AG09319 (cell line): Measurements from ENCODE around the gene CHRNE.

ENCODE experiments used
- DNase-seq: peaks from one replicate; pipeline ENCODE4 v3.0.0-alpha.2; 2010; ENCODE audit warnings: low read depth; ENCODE audit errors: extremely low read depth
- TF ChIP-seq, protein P1 (sequence below): IDR thresholded peaks from 2 replicates; pipeline ENCODE4 v1.5.1; 2011; ENCODE audit warnings: low read depth, mild to moderate bottlenecking, inconsistent platforms, low read length, moderate library complexity

Gene CHRNE

DNA sequence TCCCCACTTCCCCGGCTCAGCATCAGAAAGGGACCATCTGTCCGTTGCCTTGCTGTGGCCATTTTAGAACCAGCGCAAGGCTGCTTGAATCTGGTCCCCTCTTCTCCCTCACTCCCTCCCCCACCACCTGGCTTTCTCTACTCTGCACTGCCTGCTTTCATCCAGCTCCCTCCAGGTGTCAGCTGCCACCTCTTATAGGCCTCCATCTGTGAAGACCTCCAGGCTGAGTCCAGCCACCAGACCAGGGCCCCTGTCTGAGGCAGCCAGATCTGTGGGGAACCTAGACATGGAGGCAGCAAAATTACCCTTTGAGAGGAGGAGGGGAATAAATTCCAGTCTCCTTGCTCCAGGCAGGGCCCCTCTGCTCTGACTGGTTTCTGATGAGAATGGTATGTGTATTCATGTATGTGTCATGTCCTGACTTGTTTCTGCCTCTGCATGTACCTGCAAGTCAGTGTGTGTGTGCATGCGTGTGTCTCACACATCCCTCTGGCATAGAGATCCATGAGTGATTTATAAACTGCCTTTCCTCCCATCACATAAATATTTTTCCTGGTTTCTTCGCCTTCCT lies 48.7 kb downstream of the CHRNE start:
- DNase-seq, result no peak
- TF ChIP-seq, protein P1, sequence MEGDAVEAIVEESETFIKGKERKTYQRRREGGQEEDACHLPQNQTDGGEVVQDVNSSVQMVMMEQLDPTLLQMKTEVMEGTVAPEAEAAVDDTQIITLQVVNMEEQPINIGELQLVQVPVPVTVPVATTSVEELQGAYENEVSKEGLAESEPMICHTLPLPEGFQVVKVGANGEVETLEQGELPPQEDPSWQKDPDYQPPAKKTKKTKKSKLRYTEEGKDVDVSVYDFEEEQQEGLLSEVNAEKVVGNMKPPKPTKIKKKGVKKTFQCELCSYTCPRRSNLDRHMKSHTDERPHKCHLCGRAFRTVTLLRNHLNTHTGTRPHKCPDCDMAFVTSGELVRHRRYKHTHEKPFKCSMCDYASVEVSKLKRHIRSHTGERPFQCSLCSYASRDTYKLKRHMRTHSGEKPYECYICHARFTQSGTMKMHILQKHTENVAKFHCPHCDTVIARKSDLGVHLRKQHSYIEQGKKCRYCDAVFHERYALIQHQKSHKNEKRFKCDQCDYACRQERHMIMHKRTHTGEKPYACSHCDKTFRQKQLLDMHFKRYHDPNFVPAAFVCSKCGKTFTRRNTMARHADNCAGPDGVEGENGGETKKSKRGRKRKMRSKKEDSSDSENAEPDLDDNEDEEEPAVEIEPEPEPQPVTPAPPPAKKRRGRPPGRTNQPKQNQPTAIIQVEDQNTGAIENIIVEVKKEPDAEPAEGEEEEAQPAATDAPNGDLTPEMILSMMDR, result no peak

DNA sequence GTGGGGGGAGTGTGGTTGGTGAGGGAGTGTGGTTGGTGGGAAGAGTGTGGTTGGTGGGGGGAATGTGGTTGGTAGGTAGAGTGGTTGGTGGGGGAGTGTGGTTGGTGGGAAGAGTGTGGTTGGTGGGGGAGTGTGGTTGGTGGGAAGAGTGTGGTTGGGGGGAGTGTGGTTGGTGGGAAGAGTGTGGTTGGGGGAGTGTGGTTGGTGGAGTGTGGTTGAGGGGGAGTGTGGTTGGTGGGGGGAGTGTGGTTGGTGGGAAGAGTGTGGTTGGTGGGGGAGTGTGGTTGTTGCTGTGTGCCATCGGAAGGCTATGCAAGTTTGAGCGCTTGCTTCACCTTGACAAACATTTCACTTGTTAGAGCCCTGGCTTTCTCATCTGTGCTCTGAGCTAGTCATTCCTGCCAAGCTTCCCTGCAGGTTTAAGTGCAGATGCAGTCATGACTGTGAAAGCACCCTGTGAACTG lies 49.7 kb downstream of the CHRNE start:
- DNase-seq, result no peak
- TF ChIP-seq, protein P1, result no peak

DNA sequence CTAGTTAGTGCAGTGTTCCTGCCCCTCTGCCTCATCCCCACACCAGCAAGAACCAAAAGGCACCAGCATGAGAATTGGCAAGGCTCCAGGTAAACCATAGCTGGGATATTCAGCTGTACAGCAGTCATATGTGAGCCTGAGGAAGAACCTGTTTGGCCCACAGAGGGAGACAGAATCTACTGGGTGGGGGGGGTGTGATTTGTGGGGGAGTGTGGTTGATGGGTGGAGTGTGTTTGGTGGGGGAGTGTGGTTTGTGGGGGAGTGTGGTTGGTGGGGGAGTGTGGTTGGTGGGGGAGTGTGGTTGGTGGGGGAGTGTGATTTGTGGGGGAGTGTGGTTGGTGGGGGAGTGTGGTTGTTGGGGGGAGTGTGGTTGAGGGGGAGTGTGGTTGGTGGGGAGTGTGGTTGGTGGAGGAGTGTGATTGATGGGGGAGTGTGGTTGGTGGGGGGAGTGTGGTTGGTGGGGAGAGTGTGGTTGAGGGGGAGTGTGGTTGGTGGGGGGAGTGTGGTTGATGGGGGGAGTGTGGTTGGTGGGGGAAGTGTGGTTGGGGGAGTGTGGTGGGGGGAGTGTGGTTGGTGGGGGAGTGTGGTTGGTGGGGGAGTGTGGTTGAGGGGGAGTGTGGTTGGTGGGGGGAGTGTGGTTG lies 50.2 kb downstream of the CHRNE start:
- DNase-seq, result no peak
- TF ChIP-seq, protein P1, result no peak

DNA sequence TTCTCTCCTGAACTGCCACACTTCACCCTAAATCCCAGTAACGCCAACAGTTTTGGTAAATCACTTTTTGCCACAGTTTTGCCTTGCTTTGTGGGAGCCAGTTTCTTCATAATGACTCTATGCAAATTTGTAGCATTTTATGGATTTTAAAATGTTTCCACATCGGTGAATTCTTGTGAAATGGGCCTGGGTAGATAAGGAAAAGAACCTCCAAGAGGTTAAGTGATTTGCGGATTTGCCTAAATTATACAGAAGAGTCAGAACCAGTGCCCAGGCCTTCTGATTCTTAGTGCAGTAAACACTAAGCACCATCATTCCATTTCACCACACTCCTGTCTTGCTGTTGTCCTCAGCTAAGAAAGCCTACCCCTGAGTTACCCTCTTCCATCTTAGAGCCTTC lies 51.8 kb downstream of the CHRNE start:
- DNase-seq, result no peak
- TF ChIP-seq, protein P1, result no peak

DNA sequence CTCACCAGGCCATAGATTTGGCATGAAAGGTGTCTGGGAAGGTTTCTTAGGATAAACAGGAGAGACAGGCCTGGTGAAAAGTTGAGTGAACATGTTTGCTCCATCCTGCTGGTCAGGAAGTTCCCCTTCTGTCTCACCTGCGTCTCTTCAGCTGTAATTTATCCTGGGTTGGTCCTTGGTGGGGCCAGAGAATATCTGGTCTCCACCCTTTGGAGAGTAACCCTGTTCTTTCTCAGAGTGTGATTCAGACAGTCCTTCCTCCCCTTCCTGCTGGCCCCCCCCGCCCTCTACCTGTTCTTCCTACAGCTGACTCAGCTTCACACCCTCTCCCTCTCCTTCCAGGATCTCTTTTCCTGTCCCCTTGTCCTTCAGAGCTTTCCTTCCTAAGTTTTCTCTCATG lies 52.7 kb downstream of the CHRNE start:
- TF ChIP-seq, protein P1, result no peak
- DNase-seq, result no peak

DNA sequence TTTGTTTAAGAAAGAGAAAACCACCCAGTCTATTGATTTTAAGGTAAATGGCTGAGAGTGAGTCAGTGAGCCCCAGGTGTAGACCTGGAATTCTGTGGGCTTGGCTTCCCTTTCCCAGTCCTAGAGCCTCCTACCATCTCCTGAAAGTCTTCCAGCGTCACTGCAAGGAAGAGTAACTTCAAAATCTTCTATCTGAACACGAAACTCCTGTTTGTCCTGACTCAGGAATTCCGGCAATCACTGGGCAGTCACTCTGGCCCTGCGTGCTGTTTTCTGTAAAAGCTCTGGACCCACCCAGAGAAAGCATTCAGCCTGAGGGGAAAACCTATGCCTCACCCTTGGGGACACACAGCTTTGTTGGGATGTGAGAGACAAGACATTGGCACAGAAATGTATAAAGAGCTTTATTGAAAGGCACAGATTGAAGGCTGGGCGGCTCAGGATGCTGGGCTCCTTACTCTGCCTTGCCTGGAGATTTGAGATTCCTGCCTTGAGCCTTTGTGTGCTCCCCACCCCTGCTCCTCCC lies 53.8 kb downstream of the CHRNE start:
- no peak for DNase-seq
- TF ChIP-seq, protein P1, result no peak
